HepG2 (cell line): ENCODE measurements around the gene C9orf43. TPM values are rescaled to one million over a fixed set of nuclear protein-coding genes. Genes with fewer than 3 reads are reported as not detected.

ENCODE experiments used
- ELF1 ChIP-seq: sonication (generic); formaldehyde crosslinking; IDR thresholded peaks from 2 replicates; pipeline ENCODE4 v1.4.0; 2020; ENCODE audit warnings: missing genetic modification reagents
- FOSL2 ChIP-seq: sonication (generic); formaldehyde crosslinking; IDR thresholded peaks from 2 replicates; pipeline ENCODE4 v1.4.0; 2020; ENCODE audit warnings: missing genetic modification reagents
- JUND ChIP-seq: sonication (generic); formaldehyde crosslinking; IDR thresholded peaks from 2 replicates; pipeline ENCODE4 v1.8.0; 2022; ENCODE audit warnings: mild to moderate bottlenecking, missing genetic modification reagents
- KDM6A ChIP-seq: IDR thresholded peaks from 2 replicates; pipeline ENCODE4 v1.6.1; 2016; ENCODE audit warnings: low read depth
- KIAA2018 ChIP-seq: sonication (generic); formaldehyde crosslinking; IDR thresholded peaks from 2 replicates; pipeline ENCODE4 v1.5.0; 2020; ENCODE audit warnings: mild to moderate bottlenecking, missing genetic modification reagents, borderline replicate concordance
- MXD1 ChIP-seq: sonication (generic); formaldehyde crosslinking; IDR thresholded peaks from 2 replicates; pipeline ENCODE4 v1.4.0; 2020; ENCODE audit warnings: mild to moderate bottlenecking, missing genetic modification reagents
- NAIF1 ChIP-seq: sonication (generic); formaldehyde crosslinking; IDR thresholded peaks from 2 replicates; pipeline ENCODE4 v1.5.0; 2020; ENCODE audit warnings: mild to moderate bottlenecking, missing genetic modification reagents, borderline replicate concordance
- NONO ChIP-seq, 2 experiments: fragments of 450-650 bp in 1 of 2; sonication (generic) in 1 of 2; formaldehyde crosslinking in 1 of 2; IDR thresholded peaks in 1 of 2; conservative IDR thresholded peaks in 1 of 2; 2 replicates each; pipeline versions ENCODE4 v1.6.1 to v1.8.0; 2017 to 2022; ENCODE audit warnings: mild to moderate bottlenecking in 1 of 2, missing genetic modification reagents in 1 of 2, moderate library complexity in 1 of 2
- SETDB1 ChIP-seq: sonication (generic); formaldehyde crosslinking; IDR thresholded peaks from 2 replicates; pipeline ENCODE4 v1.5.1; 2020; ENCODE audit warnings: missing genetic modification reagents, mild to moderate bottlenecking, borderline replicate concordance
- STAG1 ChIP-seq: sonication (generic); formaldehyde crosslinking; IDR thresholded peaks from 2 replicates; pipeline ENCODE4 v1.4.0; 2020; ENCODE audit warnings: missing genetic modification reagents
- ZFP82 ChIP-seq: sonication (generic); formaldehyde crosslinking; IDR thresholded peaks from 2 replicates; pipeline ENCODE4 v1.5.1; 2020; ENCODE audit warnings: mild to moderate bottlenecking, missing genetic modification reagents, borderline replicate concordance
- ZNF580 ChIP-seq: IDR thresholded peaks from 2 replicates; pipeline ENCODE4 v1.6.1; 2016; ENCODE audit warnings: low read depth, borderline replicate concordance
- ZNF782 ChIP-seq: sonication (generic); formaldehyde crosslinking; IDR thresholded peaks from 2 replicates; pipeline ENCODE4 v1.4.0; 2020; ENCODE audit warnings: missing genetic modification reagents, mild to moderate bottlenecking, borderline replicate concordance
- polyA plus RNA-seq, 8 experiments: library from polyadenylated mRNA; depleted of rRNA in 3 of 8; stranded (reverse) in 7 of 8; unstranded in 1 of 8; fragments of >200 nt; fragmentation: Illumina TruSeq in 4 of 8; extraction: Trizol in 4 of 8; gene quantifications; 2 replicates each; pipeline versions ENCODE4 v1.2.1 to v1.2.3, GENCODE V29; 2011 to 2016; ENCODE audit warnings: low read depth in 4 of 8, missing spikeins in 1 of 8, mixed read lengths in 1 of 8; ENCODE audit not compliant: insufficient read depth in 1 of 8
- total RNA-seq, 5 experiments: library from RNA; depleted of rRNA; stranded (reverse); fragments of >200 nt; fragmentation: Illumina TruSeq; extraction: Trizol; gene quantifications; 2 replicates each; pipeline ENCODE4 v1.2.3, GENCODE V29; 2016; ENCODE audit warnings: low read depth in 1 of 5
- TF ChIP-seq, protein P1 (sequence below), 2 experiments: fragments of 450-650 bp in 1 of 2; sonication (generic) in 1 of 2; formaldehyde crosslinking; IDR thresholded peaks; 2 replicates each; pipeline versions ENCODE4 v1.5.0 to v1.8.0; 2020 to 2022; ENCODE audit warnings: mild to moderate bottlenecking in 1 of 2, missing genetic modification reagents in 1 of 2
- TF ChIP-seq, protein P2 (sequence below): sonication (generic); formaldehyde crosslinking; IDR thresholded peaks from 2 replicates; pipeline ENCODE4 v1.4.0; 2020; ENCODE audit warnings: mild to moderate bottlenecking, low read depth, missing genetic modification reagents

The C9orf43 gene
- total and polyA plus RNA-seq, 2 of the 13 experiments (the other 11 are each of a cell fraction or from before 2014, with no cell fraction given) = 0.24 to 0.31 TPM

DNA sequence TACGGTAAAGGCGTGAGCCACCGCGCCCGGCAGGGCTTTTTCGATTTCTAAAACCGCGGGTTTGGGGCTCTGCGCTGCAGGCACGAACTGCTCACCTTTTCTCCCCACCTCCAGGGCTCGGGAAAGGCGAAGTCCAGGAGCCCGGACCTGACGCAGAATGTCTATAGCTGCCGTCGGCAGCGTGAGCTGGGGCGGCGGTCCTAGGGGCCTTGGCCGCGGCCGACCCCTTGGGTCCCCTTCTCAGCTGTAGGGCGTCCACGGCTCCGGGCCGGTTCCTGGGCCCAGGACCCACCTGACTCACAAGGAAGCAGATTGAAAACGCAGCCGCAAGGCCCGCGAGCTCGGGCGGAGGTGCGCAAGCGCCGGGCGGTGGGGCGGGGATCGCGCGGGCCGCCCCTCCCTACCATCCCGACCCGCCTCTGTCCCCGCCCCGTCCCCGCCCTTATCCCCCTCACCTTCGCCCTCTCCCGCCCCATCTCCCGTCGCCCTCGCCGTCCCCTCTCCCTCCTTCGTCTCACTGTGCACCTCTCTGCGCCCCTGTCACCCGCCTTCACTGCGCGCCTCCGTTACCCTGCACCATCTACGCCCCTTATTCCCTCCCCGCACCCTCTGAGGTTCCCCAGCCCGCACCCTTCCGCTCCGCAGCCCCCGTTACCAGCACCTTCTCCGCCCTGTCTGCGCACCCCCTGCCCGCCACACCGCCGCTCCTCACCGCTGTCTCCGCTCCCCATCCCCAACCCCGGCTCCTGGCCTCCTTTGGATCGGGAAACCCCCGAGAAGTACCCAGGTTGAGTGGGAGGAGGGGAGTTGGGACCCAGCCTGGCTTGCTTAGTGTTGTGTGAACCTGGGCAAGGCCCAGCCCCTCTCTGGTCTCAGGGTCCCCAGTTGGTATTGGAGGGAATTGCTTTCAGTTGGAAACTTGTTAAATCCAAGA, 33.6 kb upstream of the C9orf43 start, which contains the start of gene HDHD3 (continued):
- no peak for TF ChIP-seq ZNF782 (CRISPR knock-in tag)
- TF ChIP-seq KIAA2018 = 0 out of 2 replicates have a peak, but pooled peaks have one; percentile 55
- TF ChIP-seq SETDB1 (CRISPR knock-in tag) = no peak
- peak; percentile 87 for TF ChIP-seq MXD1 (CRISPR knock-in tag)
- TF ChIP-seq, protein P1, sequence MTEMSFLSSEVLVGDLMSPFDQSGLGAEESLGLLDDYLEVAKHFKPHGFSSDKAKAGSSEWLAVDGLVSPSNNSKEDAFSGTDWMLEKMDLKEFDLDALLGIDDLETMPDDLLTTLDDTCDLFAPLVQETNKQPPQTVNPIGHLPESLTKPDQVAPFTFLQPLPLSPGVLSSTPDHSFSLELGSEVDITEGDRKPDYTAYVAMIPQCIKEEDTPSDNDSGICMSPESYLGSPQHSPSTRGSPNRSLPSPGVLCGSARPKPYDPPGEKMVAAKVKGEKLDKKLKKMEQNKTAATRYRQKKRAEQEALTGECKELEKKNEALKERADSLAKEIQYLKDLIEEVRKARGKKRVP (CRISPR knock-in tag; IDR thresholded peaks at IDR 0.05) = peak in 1 of 2 experiments; percentile 25; a peak in 1 of 4 replicates
- 0 out of 2 replicates have a peak, but pooled peaks have one; percentile 40 for TF ChIP-seq ELF1
- 0 out of 2 replicates have a peak, but pooled peaks have one; percentile 7 for TF ChIP-seq STAG1 (CRISPR knock-in tag)
- TF ChIP-seq JUND (CRISPR knock-in tag) = no peak
- TF ChIP-seq FOSL2 (CRISPR knock-in tag) = 0 out of 2 replicates have a peak, but pooled peaks have one; percentile 25
- TF ChIP-seq NAIF1 (CRISPR knock-in tag) = peak; percentile 70; the same call in 1 of the 2 replicates
- peak; percentile 15; the same call in 1 of the 2 replicates for TF ChIP-seq KDM6A (CRISPR knock-in tag)
- peak; percentile 80; the same call in 1 of the 2 replicates for TF ChIP-seq ZNF580 (CRISPR knock-in tag)
- TF ChIP-seq, protein P2, sequence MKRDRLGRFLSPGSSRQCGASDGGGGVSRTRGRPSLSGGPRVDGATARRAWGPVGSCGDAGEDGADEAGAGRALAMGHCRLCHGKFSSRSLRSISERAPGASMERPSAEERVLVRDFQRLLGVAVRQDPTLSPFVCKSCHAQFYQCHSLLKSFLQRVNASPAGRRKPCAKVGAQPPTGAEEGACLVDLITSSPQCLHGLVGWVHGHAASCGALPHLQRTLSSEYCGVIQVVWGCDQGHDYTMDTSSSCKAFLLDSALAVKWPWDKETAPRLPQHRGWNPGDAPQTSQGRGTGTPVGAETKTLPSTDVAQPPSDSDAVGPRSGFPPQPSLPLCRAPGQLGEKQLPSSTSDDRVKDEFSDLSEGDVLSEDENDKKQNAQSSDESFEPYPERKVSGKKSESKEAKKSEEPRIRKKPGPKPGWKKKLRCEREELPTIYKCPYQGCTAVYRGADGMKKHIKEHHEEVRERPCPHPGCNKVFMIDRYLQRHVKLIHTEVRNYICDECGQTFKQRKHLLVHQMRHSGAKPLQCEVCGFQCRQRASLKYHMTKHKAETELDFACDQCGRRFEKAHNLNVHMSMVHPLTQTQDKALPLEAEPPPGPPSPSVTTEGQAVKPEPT (CRISPR knock-in tag) = no peak
- TF ChIP-seq NONO (IDR thresholded peaks at IDR 0.05) = no peak
- peak; percentile 84 for TF ChIP-seq NONO (CRISPR knock-in tag; conservative IDR thresholded peaks at IDR 0.05)
- TF ChIP-seq ZFP82 (CRISPR knock-in tag) = 0 out of 2 replicates have a peak, but pooled peaks have one; percentile 26
